Memory B cell (primary cell): ENCODE measurements around the gene SRRM3.
"Not testable (repeated sequence)": the region's sequence is repeated elsewhere in the genome, so short reads cannot be mapped to it uniquely, and the experiment has no call there.

ENCODE experiments used
- ATAC-seq: fragments of 150-1000 bp; cut with Tn5 transposase; 2 replicates; pipeline ENCODE4 v1.10.0; 2021; ENCODE audit warnings: low read depth, mild to moderate bottlenecking, moderate library complexity
- DNase-seq, 2 donors: peaks; one replicate each; pipeline ENCODE4 v3.0.0; 2022; ENCODE audit warnings: low spot score in 2 of 2
- H3K27ac Mint-ChIP-seq: one replicate; pipeline ENCODE4 v1.8.0; 2022; ENCODE audit warnings: mild to moderate bottlenecking, moderate library complexity, mixed read lengths
- H3K27me3 Mint-ChIP-seq: one replicate; pipeline ENCODE4 v1.8.0; 2022; ENCODE audit warnings: mixed read lengths
- H3K36me3 Mint-ChIP-seq: one replicate; pipeline ENCODE4 v1.8.0; 2022; ENCODE audit warnings: mild to moderate bottlenecking, mixed read lengths
- H3K4me1 Mint-ChIP-seq: one replicate; pipeline ENCODE4 v1.8.0; 2022; ENCODE audit warnings: mixed read lengths
- H3K4me3 Mint-ChIP-seq: one replicate; pipeline ENCODE4 v1.8.0; 2022; ENCODE audit warnings: mild to moderate bottlenecking, moderate library complexity, mixed read lengths
- H3K9me3 Mint-ChIP-seq: one replicate; pipeline ENCODE4 v1.8.0; 2022; ENCODE audit warnings: mixed read lengths

Gene SRRM3

GRCh38 chr7:76290847-76291350 is 89.2 kb downstream of the SRRM3 start:
- not testable (repeated sequence) for H3K4me3 Mint-ChIP-seq, H3K4me1 Mint-ChIP-seq, H3K36me3 Mint-ChIP-seq, DNase-seq, H3K27me3 Mint-ChIP-seq, H3K27ac Mint-ChIP-seq, ATAC-seq, H3K9me3 Mint-ChIP-seq

- Mint-ChIP-seq H3K9me3 (no peaks in the 10 kb centered on the region), H3K27me3 (peaks cover 7% of the 10 kb centered on the region), H3K27ac (no peak overlapping the region), H3K4me3 (no peak overlapping the region), H3K4me1 (peaks cover 2% of the 10 kb centered on the region), H3K36me3 (no peaks in the 10 kb centered on the region)
- peak; percentile 81 to 90 for DNase-seq
- peak; percentile 75 for ATAC-seq
Observed at GRCh38 chr7:76291351-76292212, 89.9 kb downstream of the SRRM3 start.

- no peak for ATAC-seq
- peaks cover 6% of the 10 kb centered on the region for H3K27me3 Mint-ChIP-seq
- H3K9me3 Mint-ChIP-seq, result no peaks in the 10 kb centered on the region
- H3K27ac Mint-ChIP-seq, result no peak overlapping the region
- peaks cover 2% of the 10 kb centered on the region for H3K4me1 Mint-ChIP-seq
- no peak for DNase-seq
- H3K4me3 Mint-ChIP-seq, result no peak overlapping the region
- H3K36me3 Mint-ChIP-seq, result no peaks in the 10 kb centered on the region
Observed at GRCh38 chr7:76292213-76292573, 90.5 kb downstream of the SRRM3 start.

DNA sequence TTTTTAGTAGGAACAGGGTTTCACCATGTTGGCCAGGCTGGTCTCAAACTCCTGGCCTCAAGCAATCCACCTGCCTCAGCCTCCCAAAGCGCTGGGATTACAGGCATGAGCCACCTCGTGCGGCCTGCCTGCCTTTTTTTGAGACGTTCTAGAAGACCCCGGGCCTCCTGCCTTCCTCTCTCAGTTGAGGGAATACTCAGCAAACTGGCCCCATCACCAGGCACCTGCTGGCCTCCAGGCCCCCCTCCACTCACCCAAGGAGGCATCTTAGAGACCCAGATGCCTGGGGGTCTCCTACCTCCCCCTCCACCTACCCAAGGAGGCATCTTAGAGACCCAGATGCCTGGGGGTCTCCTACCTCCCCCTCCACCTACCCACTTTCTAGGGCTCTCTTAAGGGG is 91.2 kb downstream of the SRRM3 start:
- not testable (repeated sequence) for H3K36me3 Mint-ChIP-seq, H3K27me3 Mint-ChIP-seq, DNase-seq, ATAC-seq, H3K4me3 Mint-ChIP-seq, H3K9me3 Mint-ChIP-seq, H3K4me1 Mint-ChIP-seq, H3K27ac Mint-ChIP-seq

DNA sequence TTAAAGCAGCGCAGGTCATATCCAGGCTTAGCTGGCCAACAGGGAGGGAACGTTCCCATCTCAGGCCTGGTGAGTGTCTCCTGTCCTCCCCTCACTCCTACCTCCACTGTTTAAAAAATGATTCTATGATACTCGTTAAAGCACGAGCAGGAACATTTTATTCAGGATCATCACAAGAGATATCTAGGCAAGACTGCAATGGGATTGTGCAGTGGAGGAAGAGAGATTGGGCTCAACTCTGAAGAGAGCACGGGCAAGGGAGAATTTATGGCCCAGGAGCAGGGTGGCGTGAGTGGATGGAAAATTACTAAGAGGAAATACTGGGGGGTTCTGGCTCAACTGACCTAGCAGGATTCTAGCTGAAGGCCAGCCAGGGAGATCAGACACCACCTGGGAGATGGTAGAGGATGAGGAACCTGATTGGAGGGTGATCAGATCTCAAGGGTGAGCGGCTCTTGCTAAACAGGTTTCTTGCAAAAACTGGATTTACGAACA is 91.8 kb downstream of the SRRM3 start:
- DNase-seq (no peak), ATAC-seq (no peak)
- peaks cover 7% of the 10 kb centered on the region for H3K27me3 Mint-ChIP-seq
- peaks cover 2% of the 10 kb centered on the region for H3K4me1 Mint-ChIP-seq
- no peaks in the 10 kb centered on the region for H3K9me3 Mint-ChIP-seq
- H3K36me3 Mint-ChIP-seq, result no peaks in the 10 kb centered on the region
- no peak overlapping the region for H3K4me3 Mint-ChIP-seq
- no peak overlapping the region for H3K27ac Mint-ChIP-seq

GRCh38 chr7:76294344-76295024 is 92.8 kb downstream of the SRRM3 start:
- peaks cover 2% of the 10 kb centered on the region for H3K4me1 Mint-ChIP-seq
- no peak for DNase-seq
- H3K27me3 Mint-ChIP-seq, result peaks cover 7% of the 10 kb centered on the region

DNA sequence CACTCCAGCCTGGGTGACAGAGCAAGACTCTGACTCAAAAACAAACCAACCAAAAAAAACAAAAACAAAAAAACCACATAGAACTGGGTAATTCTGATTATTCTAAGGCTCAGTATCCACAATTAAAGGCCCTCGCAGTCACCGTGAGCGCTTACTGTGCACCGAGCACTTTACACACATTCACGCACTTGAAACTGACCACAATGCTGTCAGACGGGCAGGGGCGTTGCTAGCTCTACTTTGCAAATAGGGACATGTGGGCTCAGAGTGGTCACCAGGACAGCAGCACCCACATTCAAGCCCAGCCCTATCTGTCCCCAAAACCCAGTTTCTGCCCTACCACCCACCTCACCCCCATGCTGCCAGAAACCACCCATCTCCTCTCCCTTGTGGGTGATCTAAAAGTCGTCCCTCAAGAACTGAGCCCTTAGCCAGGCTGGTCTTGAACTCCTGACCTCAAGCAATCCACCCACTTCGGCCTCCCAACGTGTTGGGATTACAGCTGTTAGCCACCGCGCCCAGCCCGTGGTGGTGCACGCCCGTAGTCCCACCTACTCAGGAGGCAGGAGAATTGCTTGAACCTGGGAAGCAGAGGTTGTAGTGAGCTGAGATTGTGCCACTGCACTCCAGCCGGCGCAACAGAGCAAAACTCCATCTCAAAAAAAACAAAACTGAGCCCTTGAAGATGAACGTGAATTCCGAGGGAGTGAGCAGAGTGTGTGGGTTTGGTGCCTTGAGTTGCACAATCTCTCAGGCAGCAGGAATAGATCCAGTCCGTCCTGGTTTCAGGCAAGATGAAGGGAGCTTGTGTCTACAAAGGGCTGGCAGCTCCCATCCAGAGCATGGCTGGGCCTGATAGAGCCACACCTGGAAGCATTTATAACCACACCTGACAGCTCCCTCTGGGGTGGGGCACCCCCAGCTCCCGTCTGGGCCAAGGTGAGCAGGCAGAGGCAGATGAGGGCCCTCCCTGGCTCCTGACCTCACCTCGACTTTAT is 95.3 kb downstream of the SRRM3 start:
- Mint-ChIP-seq H3K4me3 (no peak overlapping the region), H3K27ac (no peak overlapping the region)
- ATAC-seq, result no peak

More at GRCh38 chr7:76294344-76295024, 92.8 kb downstream of the SRRM3 start:
- Mint-ChIP-seq H3K9me3 (no peaks in the 10 kb centered on the region), H3K27ac (no peak overlapping the region), H3K4me3 (no peak overlapping the region), H3K36me3 (no peaks in the 10 kb centered on the region)
- peak; percentile 79 for ATAC-seq

GRCh38 chr7:76300166-76300731 is 98.6 kb downstream of the SRRM3 start:
- Mint-ChIP-seq H3K9me3 (no peaks in the 10 kb centered on the region), H3K27ac (no peak overlapping the region), H3K4me3 (no peak overlapping the region), H3K4me1 (peaks cover 9% of the 10 kb centered on the region), H3K27me3 (peaks cover 3% of the 10 kb centered on the region), H3K36me3 (no peaks in the 10 kb centered on the region)
- DNase-seq (no peak), ATAC-seq (no peak)

More for the DNA sequence above, 95.3 kb downstream of the SRRM3 start:
- H3K36me3 Mint-ChIP-seq, result no peaks in the 10 kb centered on the region
- H3K9me3 Mint-ChIP-seq, result no peaks in the 10 kb centered on the region
- DNase-seq, result no peak
- H3K4me1 Mint-ChIP-seq, result no peaks in the 10 kb centered on the region
- H3K27me3 Mint-ChIP-seq, result peaks cover 5% of the 10 kb centered on the region

GRCh38 chr7:76301000-76301399 is 99.3 kb downstream of the SRRM3 start:
- peaks cover 9% of the 10 kb centered on the region for H3K4me1 Mint-ChIP-seq
- ATAC-seq (no peak), DNase-seq (no peak)
- H3K27me3 Mint-ChIP-seq, result peaks cover 3% of the 10 kb centered on the region
- no peaks in the 10 kb centered on the region for H3K36me3 Mint-ChIP-seq
- H3K4me3 Mint-ChIP-seq, result no peak overlapping the region
- no peak overlapping the region for H3K27ac Mint-ChIP-seq
- no peaks in the 10 kb centered on the region for H3K9me3 Mint-ChIP-seq

DNA sequence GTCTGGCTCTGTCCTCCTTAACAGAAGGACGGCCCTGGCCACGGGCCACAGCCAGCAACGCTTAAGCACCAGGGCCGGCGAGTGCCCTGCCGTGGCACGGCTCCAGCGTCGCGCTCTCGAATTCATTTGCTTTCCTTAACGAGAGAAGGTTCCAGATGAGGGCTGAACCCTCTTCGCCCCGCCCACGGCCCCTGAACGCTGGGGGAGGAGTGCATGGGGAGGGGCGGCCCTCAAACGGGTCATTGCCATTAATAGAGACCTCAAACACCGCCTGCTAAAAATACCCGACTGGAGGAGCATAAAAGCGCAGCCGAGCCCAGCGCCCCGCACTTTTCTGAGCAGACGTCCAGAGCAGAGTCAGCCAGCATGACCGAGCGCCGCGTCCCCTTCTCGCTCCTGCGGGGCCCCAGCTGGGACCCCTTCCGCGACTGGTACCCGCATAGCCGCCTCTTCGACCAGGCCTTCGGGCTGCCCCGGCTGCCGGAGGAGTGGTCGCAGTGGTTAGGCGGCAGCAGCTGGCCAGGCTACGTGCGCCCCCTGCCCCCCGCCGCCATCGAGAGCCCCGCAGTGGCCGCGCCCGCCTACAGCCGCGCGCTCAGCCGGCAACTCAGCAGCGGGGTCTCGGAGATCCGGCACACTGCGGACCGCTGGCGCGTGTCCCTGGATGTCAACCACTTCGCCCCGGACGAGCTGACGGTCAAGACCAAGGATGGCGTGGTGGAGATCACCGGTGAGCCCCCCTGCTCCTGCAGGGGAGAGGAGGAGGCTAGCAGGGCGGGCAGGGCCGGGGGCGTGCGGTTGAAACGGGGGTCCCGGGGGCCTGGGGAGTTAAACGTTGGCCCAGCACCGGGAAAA is 100.9 kb downstream of the SRRM3 start, which contains the start of gene HSPB1:
Gene HSPB1 (plus strand): TSS at position 327 of the 855 bp plus-strand sequence. CDS start 40 bp downstream, at position 367.
- Mint-ChIP-seq H3K27ac (peak within 1 kb of the TSS; percentile 63), H3K9me3 (no peaks in the 10 kb centered on the region), H3K4me3 (peak within 1 kb of the TSS; percentile 91), H3K36me3 (no peaks in the 10 kb centered on the region), H3K27me3 (no peaks in the 10 kb centered on the region), H3K4me1 (peaks cover 9% of the 10 kb centered on the region)
- DNase-seq (peak; percentile 52 to 54), ATAC-seq (peak; percentile 76)

DNA sequence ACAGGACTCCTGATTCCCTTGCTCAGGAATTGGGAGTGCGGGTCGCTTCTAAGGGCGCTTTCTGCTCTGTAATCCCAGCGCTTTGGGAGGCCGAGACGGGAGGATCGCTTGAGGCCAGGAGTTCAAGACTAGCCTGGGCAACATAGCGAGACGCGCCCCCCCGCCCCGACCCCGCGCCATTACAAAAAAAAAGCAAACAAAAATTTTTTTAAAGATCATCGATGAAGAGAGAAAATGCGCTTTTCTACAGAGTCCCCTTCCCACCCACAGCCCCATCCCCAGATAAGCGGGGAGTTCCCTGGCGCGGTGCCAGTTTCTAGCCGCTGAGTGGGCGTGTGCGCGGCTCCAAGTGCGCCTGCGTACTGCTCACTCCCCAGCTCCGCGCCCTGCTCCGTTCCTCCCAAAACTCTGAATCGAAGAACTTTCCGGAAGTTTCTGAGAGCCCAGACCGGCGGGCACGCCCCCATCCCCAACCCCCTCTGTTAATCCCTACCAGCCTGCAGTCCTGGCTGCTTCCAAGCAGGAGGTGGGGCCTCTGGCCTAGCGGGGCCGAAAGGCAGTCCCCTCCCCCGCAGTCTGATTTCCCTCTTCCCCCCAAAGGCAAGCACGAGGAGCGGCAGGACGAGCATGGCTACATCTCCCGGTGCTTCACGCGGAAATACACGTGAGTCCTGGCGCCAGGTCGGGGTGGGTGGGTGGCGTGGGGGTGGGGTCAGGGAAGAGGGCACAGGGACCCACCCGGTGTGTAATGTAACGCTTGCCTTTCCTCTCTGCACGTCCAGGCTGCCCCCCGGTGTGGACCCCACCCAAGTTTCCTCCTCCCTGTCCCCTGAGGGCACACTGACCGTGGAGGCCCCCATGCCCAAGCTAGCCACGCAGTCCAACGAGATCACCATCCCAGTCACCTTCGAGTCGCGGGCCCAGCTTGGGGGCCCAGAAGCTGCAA is 101.8 kb downstream of the SRRM3 start:
- Mint-ChIP-seq H3K4me3 (peak overlapping the region; percentile 91), H3K4me1 (peaks cover 9% of the 10 kb centered on the region), H3K27me3 (no peaks in the 10 kb centered on the region), H3K27ac (peak overlapping the region; percentile 63), H3K9me3 (no peaks in the 10 kb centered on the region), H3K36me3 (no peaks in the 10 kb centered on the region)
- ATAC-seq, result peak; percentile 72
- DNase-seq, result peak; percentile 71 to 75
